Colon (tissue), 2 donors: Measurements from ENCODE around the gene UST.

Experiments
- FAIRE-seq: peaks from 2 replicates; lab custom pipeline; 2012; peaks lifted over from hg19 to GRCh38; lab: Jason Lieb, UNC
- donor health status: control.
- donor health status: control.

The UST gene

GRCh38 chr6:149063468-149063867, 316.6 kb downstream of the UST start:
- no peak for FAIRE-seq

GRCh38 chr6:149064001-149064659, 317.3 kb downstream of the UST start:
- no peak for FAIRE-seq

GRCh38 chr6:149064660-149065015, 317.8 kb downstream of the UST start:
- no peak for FAIRE-seq

- no peak for FAIRE-seq
Measured at GRCh38 chr6:149065121-149065520, 318.3 kb downstream of the UST start.

GRCh38 chr6:149065658-149066556, 319.1 kb downstream of the UST start:
- FAIRE-seq, result no peak

GRCh38 chr6:149071997-149072396, 325.2 kb downstream of the UST start:
- no peak for FAIRE-seq

GRCh38 chr6:149074832-149075258, 328.0 kb downstream of the UST start:
- FAIRE-seq, result no peak

- no peak for FAIRE-seq
Measured at GRCh38 chr6:149075616-149076354, 329.0 kb downstream of the UST start.

- FAIRE-seq, result no peak
Measured at GRCh38 chr6:149076355-149076734, 329.5 kb downstream of the UST start.

- no peak for FAIRE-seq
Measured at GRCh38 chr6:149077208-149077607, 330.4 kb downstream of the UST start.

GRCh38 chr6:149078211-149078782, 331.5 kb downstream of the UST start:
- no peak for FAIRE-seq

- no peak for FAIRE-seq
Measured at GRCh38 chr6:149079456-149079855, 332.6 kb downstream of the UST start.

GRCh38 chr6:149079911-149080491, 333.2 kb downstream of the UST start:
- no peak for FAIRE-seq

- FAIRE-seq, result no peak
Measured at GRCh38 chr6:149080511-149080910, 333.7 kb downstream of the UST start.

GRCh38 chr6:149081281-149081680, 334.5 kb downstream of the UST start:
- FAIRE-seq, result no peak

GRCh38 chr6:149082320-149082719, 335.5 kb downstream of the UST start:
- FAIRE-seq, result peak; percentile 36

GRCh38 chr6:149084026-149084425, 337.2 kb downstream of the UST start:
- no peak for FAIRE-seq

- no peak for FAIRE-seq
Measured at GRCh38 chr6:149084808-149085556, 338.2 kb downstream of the UST start.

GRCh38 chr6:149085557-149085938, 338.7 kb downstream of the UST start:
- FAIRE-seq, result no peak

- FAIRE-seq, result no peak
Measured at GRCh38 chr6:149086363-149086762, 339.5 kb downstream of the UST start.

- no peak for FAIRE-seq
Measured at GRCh38 chr6:149087898-149088297, 341.1 kb downstream of the UST start.
